DOHH2 (cell line): ENCODE results near the gene TRIM74.
"Not testable (repeated sequence)": the region's sequence is repeated elsewhere in the genome, so short reads cannot be mapped to it uniquely, and the experiment has no call there.

Experiments used
- CTCF ChIP-seq: fragments of 200-600 bp; sonication (generic); IDR thresholded peaks from one replicate; pipeline ENCODE4 v1.5.1; 2014; ENCODE audit warnings: antibody characterized with exemption, mild to moderate bottlenecking, low read depth, low read length; ENCODE audit not compliant: poor library complexity, severe bottlenecking
- EZH2phosphoT487 ChIP-seq: fragments of 200-600 bp; sonication (generic); IDR thresholded peaks from 2 replicates; pipeline ENCODE4 v1.6.1; 2017; ENCODE audit warnings: borderline replicate concordance, mild to moderate bottlenecking, antibody characterized with exemption, low read length, moderate library complexity, mixed read lengths

DNA sequence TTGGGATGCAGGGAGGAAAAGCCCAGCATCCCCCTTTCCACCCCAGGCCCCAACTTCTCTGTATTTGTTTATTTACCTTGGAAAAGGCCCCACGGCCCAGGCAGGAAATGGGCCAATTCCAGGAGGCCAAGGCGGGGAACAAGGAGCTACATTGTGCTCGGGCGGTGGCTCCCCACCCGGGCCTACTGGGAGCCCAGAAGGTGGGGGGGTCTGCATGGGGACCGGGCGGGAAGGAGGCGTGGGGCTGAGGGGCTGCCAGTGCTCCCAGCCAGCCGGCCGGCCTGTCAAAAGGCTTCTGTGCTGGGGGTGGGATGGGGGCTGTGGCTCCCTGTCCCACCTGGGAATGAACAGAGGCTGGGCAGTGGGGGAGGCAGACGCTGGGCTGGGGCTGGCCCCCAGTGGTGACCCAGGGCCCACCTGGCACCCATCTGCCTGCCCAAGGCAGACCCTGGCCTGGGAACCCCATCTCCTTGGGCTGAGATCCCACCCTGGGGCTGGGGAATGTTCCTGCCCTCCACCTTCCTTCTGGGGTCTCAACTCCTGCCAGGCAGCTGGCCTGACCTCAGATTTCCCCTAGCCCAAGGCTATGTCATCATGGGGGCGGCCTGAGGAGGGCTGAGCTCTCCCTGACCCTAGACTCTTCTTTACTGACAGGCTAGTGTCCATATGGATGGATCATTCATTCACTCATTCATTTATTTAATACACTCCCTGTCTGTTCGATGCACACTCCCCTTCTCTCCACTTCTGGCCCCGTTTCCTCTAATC, 21.1 kb upstream of the TRIM74 start:
- not testable (repeated sequence) for TF ChIP-seq CTCF, EZH2phosphoT487
